Measurements from ENCODE around the gene EIF4A3. TPM values are rescaled to one million over a fixed set of nuclear protein-coding genes. Genes with fewer than 3 reads are reported as not detected.

Gene EIF4A3
- total and polyA plus RNA-seq, 8 donors: 58.5 to 90.7 (median 84.3) TPM

GRCh38 chr17:80123791-80124190 is 23.1 kb downstream of the EIF4A3 start:
- peaks cover 0 to 10% of the 10 kb centered on the region in 2 donors for H3K36me3 ChIP-seq
- no peak for ATAC-seq
- peaks cover 0 to 12% of the 10 kb centered on the region in 2 donors for H3K27me3 ChIP-seq
- DNase-seq: no peak
- no peak overlapping the region for H3K4me3 ChIP-seq
- no peaks in the 10 kb centered on the region for H3K4me1 ChIP-seq
- no peak for TF ChIP-seq CTCF (IDR thresholded peaks at IDR 0.05)
- no peaks in the 10 kb centered on the region for H3K9me3 ChIP-seq
- intact Hi-C loops (cut with DNase I): no loop called here
- H3K27ac ChIP-seq: no peak overlapping the region

- DNase-seq (no peak), ATAC-seq (no peak)
- Histone ChIP-seq H3K36me3 (peaks cover 0 to 16% of the 10 kb centered on the region in 2 donors), H3K27me3 (peaks cover 0 to 12% of the 10 kb centered on the region in 2 donors), H3K4me1 (no peaks in the 10 kb centered on the region), H3K27ac (no peak overlapping the region), H3K4me3 (no peak overlapping the region), H3K9me3 (no peaks in the 10 kb centered on the region)
- intact Hi-C loops (cut with DNase I): no loop called here
- no peak for TF ChIP-seq CTCF (IDR thresholded peaks at IDR 0.05)
Observed at GRCh38 chr17:80122926-80123505, 23.9 kb downstream of the EIF4A3 start.

GRCh38 chr17:80122026-80122575 is 24.8 kb downstream of the EIF4A3 start:
- Histone ChIP-seq H3K27ac (no peak overlapping the region), H3K4me3 (no peak overlapping the region), H3K27me3 (peaks cover 0 to 12% of the 10 kb centered on the region in 2 donors), H3K4me1 (no peaks in the 10 kb centered on the region), H3K9me3 (no peaks in the 10 kb centered on the region), H3K36me3 (peaks cover 0 to 20% of the 10 kb centered on the region in 2 donors)
- ATAC-seq (no peak), DNase-seq (no peak)
- intact Hi-C loops (cut with DNase I): no loop called here
- no peak for TF ChIP-seq CTCF (IDR thresholded peaks at IDR 0.05)

GRCh38 chr17:80119839-80120238 is 27.1 kb downstream of the EIF4A3 start:
- intact Hi-C loops (cut with DNase I): no loop called here
- no peak for ATAC-seq
- Histone ChIP-seq H3K9me3 (no peaks in the 10 kb centered on the region), H3K27me3 (peaks cover 0 to 10% of the 10 kb centered on the region in 2 donors), H3K4me3 (no peak overlapping the region), H3K4me1 (no peaks in the 10 kb centered on the region), H3K36me3 (peaks cover 0 to 20% of the 10 kb centered on the region in 2 donors), H3K27ac (no peak overlapping the region)
- DNase-seq: no peak
- no peak for TF ChIP-seq CTCF (IDR thresholded peaks at IDR 0.05)

- no peak for ATAC-seq
- Histone ChIP-seq H3K9me3 (no peaks in the 10 kb centered on the region), H3K27me3 (peaks cover 0 to 5% of the 10 kb centered on the region in 2 donors), H3K27ac (no peak overlapping the region), H3K4me3 (no peak overlapping the region), H3K36me3 (peaks cover 0 to 20% of the 10 kb centered on the region in 2 donors), H3K4me1 (no peaks in the 10 kb centered on the region)
- no peak for TF ChIP-seq CTCF (IDR thresholded peaks at IDR 0.05)
- no peak for DNase-seq
- intact Hi-C loops (cut with DNase I): no loop called here
Observed at GRCh38 chr17:80119271-80119791, 27.6 kb downstream of the EIF4A3 start.

Data from left lung (tissue), 10 donors.